Suprapubic skin (tissue), 4 donors: ENCODE data around the gene ME3. TPM values are rescaled to one million over a fixed set of nuclear protein-coding genes. Genes with fewer than 3 reads are reported as not detected.

Experiments used
- DNase-seq, 2 donors: peaks; one replicate each; pipeline ENCODE4 v3.0.0-alpha.2; 2019; ENCODE audit warnings: low spot score in 2 of 2
- H3K27ac ChIP-seq: fragments of 200-600 bp; sonication (generic); one replicate; pipeline ENCODE4 v1.5.1; 2019
- H3K27me3 ChIP-seq: fragments of 200-600 bp; sonication (generic); one replicate; pipeline ENCODE4 v1.5.1; 2019
- H3K36me3 ChIP-seq: fragments of 200-600 bp; sonication (generic); one replicate; pipeline ENCODE4 v1.5.1; 2019
- H3K4me1 ChIP-seq: fragments of 200-600 bp; sonication (generic); one replicate; pipeline ENCODE4 v1.5.1; 2019
- H3K4me3 ChIP-seq: fragments of 200-600 bp; sonication (generic); one replicate; pipeline ENCODE4 v1.5.1; 2019; ENCODE audit warnings: mild to moderate bottlenecking
- H3K9me3 ChIP-seq: fragments of 200-600 bp; sonication (generic); one replicate; pipeline ENCODE4 v1.5.1; 2019
- EP300 ChIP-seq: sonication (generic); formaldehyde crosslinking; IDR thresholded peaks from one replicate; pipeline ENCODE4 v1.6.1; 2017; ENCODE audit warnings: antibody characterized with exemption
- POLR2A ChIP-seq, 2 donors: fragments of 450-650 bp; IDR thresholded peaks; one replicate each; pipeline ENCODE4 v1.6.1; 2017; ENCODE audit warnings: antibody characterized with exemption in 2 of 2, mild to moderate bottlenecking in 2 of 2, moderate library complexity in 2 of 2
- POLR2AphosphoS5 ChIP-seq, 3 donors: sonication (generic); formaldehyde crosslinking; IDR thresholded peaks; one replicate each; pipeline ENCODE4 v1.6.1; 2017; ENCODE audit warnings: antibody characterized with exemption in 3 of 3
- WGBS: methylation state at CpG from one replicate; pipeline ENCODE4 v1.1.5; 2018; 5-methylcytosine and 5-hydroxymethylcytosine counted together
- total RNA-seq, 4 donors: library from RNA; depleted of rRNA; stranded (reverse); fragments of >200 nt; gene quantifications; one replicate each; pipeline ENCODE4 v1.1.0, GENCODE V29; 2016
- TF ChIP-seq, protein P1 (sequence below), 2 donors: fragments of 200-600 bp in 1 of 2; fragments of 450-650 bp in 1 of 2; sonication (generic) in 1 of 2; IDR thresholded peaks; one replicate each; pipeline ENCODE4 v1.5.1; 2016 to 2019; ENCODE audit warnings: antibody characterized with exemption in 2 of 2, mild to moderate bottlenecking in 1 of 2, moderate library complexity in 1 of 2

ME3 gene
- total RNA-seq, result 10 to 100 TPM in 2 of 4 donors, 1 to 10 TPM in 2; 3.7 to 17.0 (median 9.4) TPM

DNA sequence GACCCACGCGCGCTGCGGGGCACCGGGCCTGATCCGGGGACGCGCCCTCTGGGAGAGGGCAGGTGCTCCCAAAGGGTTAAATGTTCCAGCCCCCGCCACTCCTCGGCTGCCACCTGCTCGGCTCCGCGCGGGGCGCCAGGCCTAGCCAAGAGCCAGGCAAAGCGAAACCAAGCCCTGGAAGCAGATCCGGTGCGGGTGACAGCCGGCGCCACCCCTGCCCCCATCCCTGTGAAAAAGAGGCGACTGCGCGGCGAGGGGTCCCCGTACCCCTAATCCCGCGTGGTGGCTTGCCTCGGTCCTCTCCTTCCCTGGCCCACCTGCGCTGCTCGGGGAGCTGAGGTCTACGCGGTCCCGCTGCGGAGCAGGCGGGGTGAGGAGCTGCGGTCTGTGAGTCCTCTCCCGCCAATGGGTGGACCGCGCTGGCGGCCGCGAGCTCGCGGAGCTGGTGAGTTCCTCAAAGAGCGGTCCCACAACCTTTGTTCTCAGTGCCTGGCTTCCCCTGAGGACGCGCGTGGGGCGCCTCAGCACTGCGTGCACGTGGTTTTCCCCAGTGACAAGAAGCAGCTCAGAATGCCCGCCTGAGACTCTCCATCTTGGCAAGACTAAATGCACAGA is at the start of gene ME3:
Gene ME3, minus strand, starts transcription at position 610 of the 615 bp plus-strand sequence.
- H3K4me3 ChIP-seq, result peak within 1 kb of the TSS; percentile 67
- TF ChIP-seq, protein P1, sequence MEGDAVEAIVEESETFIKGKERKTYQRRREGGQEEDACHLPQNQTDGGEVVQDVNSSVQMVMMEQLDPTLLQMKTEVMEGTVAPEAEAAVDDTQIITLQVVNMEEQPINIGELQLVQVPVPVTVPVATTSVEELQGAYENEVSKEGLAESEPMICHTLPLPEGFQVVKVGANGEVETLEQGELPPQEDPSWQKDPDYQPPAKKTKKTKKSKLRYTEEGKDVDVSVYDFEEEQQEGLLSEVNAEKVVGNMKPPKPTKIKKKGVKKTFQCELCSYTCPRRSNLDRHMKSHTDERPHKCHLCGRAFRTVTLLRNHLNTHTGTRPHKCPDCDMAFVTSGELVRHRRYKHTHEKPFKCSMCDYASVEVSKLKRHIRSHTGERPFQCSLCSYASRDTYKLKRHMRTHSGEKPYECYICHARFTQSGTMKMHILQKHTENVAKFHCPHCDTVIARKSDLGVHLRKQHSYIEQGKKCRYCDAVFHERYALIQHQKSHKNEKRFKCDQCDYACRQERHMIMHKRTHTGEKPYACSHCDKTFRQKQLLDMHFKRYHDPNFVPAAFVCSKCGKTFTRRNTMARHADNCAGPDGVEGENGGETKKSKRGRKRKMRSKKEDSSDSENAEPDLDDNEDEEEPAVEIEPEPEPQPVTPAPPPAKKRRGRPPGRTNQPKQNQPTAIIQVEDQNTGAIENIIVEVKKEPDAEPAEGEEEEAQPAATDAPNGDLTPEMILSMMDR (IDR thresholded peaks at IDR 0.05), result no peak
- TF ChIP-seq POLR2A (IDR thresholded peaks at IDR 0.05) (no peak), POLR2AphosphoS5 (IDR thresholded peaks at IDR 0.05) (peak in 2 of 3 donors; percentile 26 to 30), EP300 (no peak)
- no peaks in the 10 kb centered on the region for H3K36me3 ChIP-seq
- no peaks in the 10 kb centered on the region for H3K27me3 ChIP-seq
- H3K4me1 ChIP-seq, result peaks cover 30% of the 10 kb centered on the region
- H3K9me3 ChIP-seq, result no peaks in the 10 kb centered on the region
- H3K27ac ChIP-seq, result peak within 1 kb of the TSS; percentile 85
- 0% methylated on average over 9 of the region's 52 CpGs for WGBS
- DNase-seq, result peak; percentile 82 to 86

DNA sequence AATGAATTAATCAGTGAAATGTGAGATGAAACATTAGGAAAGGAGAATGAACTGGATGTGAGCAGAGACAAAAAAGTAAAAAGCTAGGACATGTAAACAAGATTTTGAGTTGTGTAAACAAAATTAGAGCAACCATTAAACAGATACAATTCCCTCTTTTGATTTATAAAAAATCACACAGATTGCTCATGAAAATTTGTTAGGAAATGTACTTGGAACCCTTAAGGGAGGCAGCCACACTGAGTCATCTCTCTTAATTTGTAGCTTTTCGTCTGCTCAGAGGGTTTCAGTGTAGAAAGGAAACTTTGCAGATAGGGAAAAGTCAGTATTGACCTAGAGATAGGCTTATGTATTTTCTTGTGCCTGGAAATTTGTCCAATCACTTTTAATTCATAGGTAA is 49.6 kb upstream of the ME3 start:
- Histone ChIP-seq H3K4me3 (no peak overlapping the region), H3K4me1 (peaks cover 5% of the 10 kb centered on the region), H3K27ac (no peak overlapping the region), H3K9me3 (peaks cover 6% of the 10 kb centered on the region), H3K27me3 (no peaks in the 10 kb centered on the region), H3K36me3 (no peaks in the 10 kb centered on the region)
- DNase-seq, result no peak
- TF ChIP-seq POLR2A (IDR thresholded peaks at IDR 0.05), result no peak
- no peak for TF ChIP-seq EP300
- no peak for TF ChIP-seq POLR2AphosphoS5 (IDR thresholded peaks at IDR 0.05)
- TF ChIP-seq, protein P1 (IDR thresholded peaks at IDR 0.05), result no peak
- WGBS, result 40% methylated on average over 1 of the region's 1 CpG

DNA sequence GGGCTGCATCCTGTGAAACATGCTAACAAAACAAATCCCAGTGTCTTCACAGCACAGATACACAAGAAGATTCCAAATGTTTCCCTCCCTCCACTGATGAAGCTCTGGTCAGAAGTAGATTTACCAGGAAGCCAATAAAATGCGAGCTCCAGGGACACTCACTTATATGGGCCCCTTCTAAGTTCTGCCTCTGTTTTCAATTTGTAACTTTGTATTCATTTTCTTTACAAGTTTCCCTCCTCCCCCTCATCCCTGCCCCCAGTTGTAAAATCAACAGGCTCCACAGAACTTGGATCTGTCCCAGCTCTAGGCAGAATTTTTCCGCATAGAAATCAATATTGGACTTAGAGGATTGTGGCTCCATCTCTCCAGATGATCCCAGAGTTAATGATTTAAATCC is 48.1 kb upstream of the ME3 start:
- WGBS, result 78% methylated on average over 2 of the region's 2 CpGs
- Histone ChIP-seq H3K27me3 (no peaks in the 10 kb centered on the region), H3K9me3 (peaks cover 6% of the 10 kb centered on the region), H3K4me1 (peaks cover 5% of the 10 kb centered on the region), H3K36me3 (no peaks in the 10 kb centered on the region), H3K4me3 (no peak overlapping the region), H3K27ac (no peak overlapping the region)
- TF ChIP-seq POLR2A (IDR thresholded peaks at IDR 0.05), result no peak
- TF ChIP-seq POLR2AphosphoS5 (IDR thresholded peaks at IDR 0.05), result no peak
- TF ChIP-seq, protein P1 (IDR thresholded peaks at IDR 0.05), result no peak
- TF ChIP-seq EP300, result no peak
- no peak for DNase-seq

DNA sequence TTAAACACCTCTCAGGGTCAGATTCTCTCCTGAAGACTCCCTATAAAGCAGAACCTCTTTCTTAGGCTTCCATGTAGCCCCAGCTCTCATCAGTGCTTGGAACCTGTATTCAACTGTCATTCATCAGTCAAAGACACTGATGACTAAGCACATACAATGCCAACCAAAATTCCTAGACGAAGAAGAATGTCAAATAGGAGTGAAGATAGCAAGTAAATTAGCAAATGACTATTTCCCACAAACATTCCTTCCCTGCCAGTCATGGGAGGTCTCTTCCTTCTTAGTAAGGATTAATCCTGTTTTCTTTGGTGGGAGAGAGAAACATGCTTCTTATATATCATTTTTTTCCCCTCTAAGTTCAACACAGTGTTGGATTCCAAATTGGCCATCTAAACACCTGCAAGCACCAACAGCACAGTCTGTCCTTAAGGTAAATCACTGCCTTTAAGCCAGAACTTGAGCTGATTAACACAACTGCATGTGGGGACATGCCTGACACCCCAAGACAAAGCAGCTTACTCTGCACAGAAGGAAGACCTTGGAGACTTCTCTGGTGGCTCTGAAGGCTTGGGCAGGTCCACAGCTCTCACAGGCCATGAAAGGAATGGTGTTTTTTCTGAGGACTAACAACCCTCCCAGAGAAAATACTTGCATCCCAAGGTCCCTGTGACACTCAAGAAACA is 47.5 kb upstream of the ME3 start:
- Histone ChIP-seq H3K4me1 (peaks cover 5% of the 10 kb centered on the region), H3K27ac (no peak overlapping the region), H3K9me3 (peaks cover 6% of the 10 kb centered on the region), H3K36me3 (no peaks in the 10 kb centered on the region), H3K4me3 (no peak overlapping the region), H3K27me3 (no peaks in the 10 kb centered on the region)
- no peak for TF ChIP-seq POLR2AphosphoS5 (IDR thresholded peaks at IDR 0.05)
- WGBS, result 28% methylated on average over 1 of the region's 1 CpG
- no peak for DNase-seq

DNA sequence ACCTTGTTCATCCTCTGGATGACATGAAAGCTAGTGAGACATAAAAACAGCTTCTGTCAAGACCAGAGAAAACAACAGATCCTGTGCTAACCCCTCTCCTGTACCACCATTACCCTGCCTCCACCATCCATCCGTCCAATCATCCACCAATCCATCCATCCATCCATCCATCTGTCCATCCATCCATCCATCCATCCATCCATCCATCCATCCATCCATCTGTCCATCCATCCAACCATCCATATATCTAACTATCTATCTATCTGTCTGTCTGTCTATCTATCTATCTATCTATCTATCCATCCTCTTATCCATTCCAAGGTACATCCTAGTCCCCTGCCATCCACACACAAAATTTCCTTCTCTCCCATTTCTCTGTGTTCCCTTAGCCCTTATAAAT is 46.6 kb upstream of the ME3 start:
- Histone ChIP-seq H3K4me3 (no peak overlapping the region), H3K27ac (no peak overlapping the region), H3K27me3 (no peaks in the 10 kb centered on the region), H3K36me3 (no peaks in the 10 kb centered on the region), H3K4me1 (peaks cover 5% of the 10 kb centered on the region), H3K9me3 (peaks cover 6% of the 10 kb centered on the region)
- DNase-seq, result no peak
- WGBS, result 89% methylated on average over 1 of the region's 1 CpG
- TF ChIP-seq EP300 (no peak), POLR2A (IDR thresholded peaks at IDR 0.05) (no peak), POLR2AphosphoS5 (IDR thresholded peaks at IDR 0.05) (no peak)
- TF ChIP-seq, protein P1 (IDR thresholded peaks at IDR 0.05), result no peak
